GM21723 (cell line): ENCODE results near the gene RHOXF1.
"Not testable (repeated sequence)": the region's sequence is repeated elsewhere in the genome, so short reads cannot be mapped to it uniquely, and the experiment has no call there.

Experiments
- ATAC-seq: cut with Tn5 transposase; IDR thresholded peaks from one replicate; pipeline ENCODE4 v1.9.1; 2021; ENCODE audit warnings: mild to moderate bottlenecking, moderate library complexity; ENCODE audit not compliant: unreplicated experiment

The RHOXF1 gene

DNA sequence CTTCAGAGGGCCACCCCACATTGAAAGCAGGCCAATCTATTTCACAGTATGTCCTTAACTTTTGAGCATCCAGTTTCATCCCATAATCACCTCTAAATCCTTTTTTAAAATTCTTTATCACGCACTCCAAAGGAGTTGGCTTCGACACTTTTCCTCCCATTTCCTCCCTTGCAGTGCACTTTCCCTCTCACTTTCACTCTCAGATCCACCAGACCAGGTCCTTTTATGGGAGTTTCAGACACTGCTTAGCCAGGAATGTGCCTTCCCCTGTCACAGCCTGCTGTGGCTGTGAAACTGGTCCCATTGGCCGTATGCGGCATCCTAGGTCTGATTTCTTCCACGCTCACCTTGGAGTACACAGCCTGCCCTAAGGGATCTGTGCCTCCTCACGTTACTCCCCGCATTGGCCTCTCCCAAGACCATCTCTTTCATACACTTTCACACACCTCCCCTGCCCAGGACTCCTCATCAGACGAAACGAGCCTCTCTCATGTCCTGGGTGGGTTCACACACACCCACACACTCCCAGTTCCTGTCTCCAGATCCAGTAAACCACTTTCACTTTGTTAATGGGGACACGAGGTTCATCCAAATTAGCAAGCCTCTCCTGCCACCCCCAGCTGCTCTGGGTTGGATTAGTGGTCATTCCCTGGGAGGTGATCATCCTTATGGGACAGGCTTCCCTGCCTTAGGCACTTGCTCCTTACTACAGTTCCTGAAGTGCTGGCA is 28.3 kb downstream of the RHOXF1 start:
- ATAC-seq = no peak

DNA sequence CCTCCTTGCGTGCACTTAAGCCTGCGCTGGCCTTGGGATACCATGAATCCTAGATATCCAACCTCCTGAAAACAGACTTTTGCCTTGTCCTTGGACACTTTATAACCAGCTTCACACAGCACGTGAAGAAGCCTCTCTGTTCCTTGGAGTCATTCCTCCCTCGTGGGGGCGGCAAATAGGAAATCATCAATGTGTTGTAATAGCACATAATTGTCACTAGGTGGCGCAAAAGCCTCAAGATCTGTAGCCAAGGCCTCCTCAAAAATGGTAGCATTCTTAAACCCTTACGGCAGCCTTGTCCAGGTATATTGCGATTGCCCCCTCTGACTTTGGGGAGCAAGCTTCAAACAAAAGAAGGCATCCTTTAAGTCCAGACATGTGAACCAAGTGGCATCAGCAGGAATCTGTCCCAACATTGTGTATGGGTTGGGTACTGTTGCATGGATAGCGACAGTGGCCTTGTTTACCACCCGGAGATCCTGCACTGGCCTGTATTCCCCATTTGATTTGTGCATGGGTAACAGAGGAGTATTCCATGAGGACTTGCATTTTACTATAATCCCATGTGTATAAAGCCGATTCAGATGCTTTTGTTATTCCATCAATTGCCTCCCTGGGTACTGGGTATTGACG is 30.0 kb downstream of the RHOXF1 start:
- not testable (repeated sequence) for ATAC-seq

DNA sequence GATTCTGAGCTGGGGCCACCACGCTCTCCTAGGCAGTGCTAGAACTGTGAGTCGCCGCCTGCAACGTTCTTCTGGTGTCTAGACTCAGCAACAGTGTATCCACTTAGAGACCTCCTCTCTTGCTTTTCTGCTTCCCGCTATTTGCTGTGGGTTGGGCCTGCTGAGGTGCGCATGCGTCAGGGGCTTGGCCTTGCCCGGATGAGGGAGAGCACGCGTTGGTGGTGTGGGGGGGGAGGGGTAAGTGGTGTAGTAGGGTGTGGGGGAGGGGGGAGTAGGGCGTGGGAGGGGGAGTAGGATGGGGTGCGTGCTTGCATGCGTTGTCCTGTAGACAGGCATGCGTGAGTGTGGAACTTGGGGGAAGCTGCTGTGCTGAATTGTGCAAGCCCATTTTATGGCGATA is 38.1 kb downstream of the RHOXF1 start, which contains the start of gene RHOXF2B:
Gene RHOXF2B (minus strand): TSS at position 101 of the 400 bp plus-strand sequence. CDS start 138 bp downstream, outside the sequence.
- ATAC-seq = not testable (repeated sequence)

GRCh38 chrX:120066169-120066568 is 49.5 kb downstream of the RHOXF1 start:
- ATAC-seq = not testable (repeated sequence)
